Peyer's patch (tissue), 4 donors: ENCODE results near the gene FSD2. TPM values are rescaled to one million over a fixed set of nuclear protein-coding genes. Genes with fewer than 3 reads are reported as not detected.

Experiments
- DNase-seq, 3 donors: peaks; one replicate each; pipeline ENCODE4 v3.0.0-alpha.2; 2017 to 2019
- H3K27ac ChIP-seq, 4 donors: fragments of 200-600 bp; sonication (generic); one replicate each; pipeline ENCODE4 v1.5.1; 2016 to 2019
- H3K27me3 ChIP-seq, 2 donors: fragments of 200-600 bp; sonication (generic); one replicate each; pipeline ENCODE4 v1.5.1; 2019
- H3K36me3 ChIP-seq, 3 donors: fragments of 200-600 bp; sonication (generic); one replicate each; pipeline ENCODE4 v1.5.1; 2016 to 2019
- H3K4me1 ChIP-seq, 4 donors: fragments of 200-600 bp; sonication (generic); one replicate each; pipeline ENCODE4 v1.5.1; 2016 to 2019
- H3K4me3 ChIP-seq, 4 donors: fragments of 200-600 bp; sonication (generic); 1 replicate in 3 of 4; 2 replicates in 1 of 4; pipeline ENCODE4 v1.5.1; 2016 to 2019; ENCODE audit warnings: mild to moderate bottlenecking in 1 of 4
- H3K9me3 ChIP-seq, 4 donors: fragments of 200-600 bp; sonication (generic); one replicate each; pipeline ENCODE4 v1.5.1; 2016 to 2019; ENCODE audit warnings: mild to moderate bottlenecking in 1 of 4
- CTCF ChIP-seq, 6 experiments: fragments of 450-650 bp in 4 of 6; fragments of 200-600 bp in 2 of 6; sonication (generic) in 1 of 6; IDR thresholded peaks; one replicate each; pipeline ENCODE4 v1.5.1; 2017 to 2019; ENCODE audit warnings: antibody characterized with exemption in 6 of 6, mild to moderate bottlenecking in 3 of 6, moderate library complexity in 1 of 6
- POLR2A ChIP-seq, 2 donors: fragments of 450-650 bp; IDR thresholded peaks; one replicate each; pipeline ENCODE4 v1.5.1; 2017; ENCODE audit warnings: antibody characterized with exemption in 2 of 2, mild to moderate bottlenecking in 2 of 2, moderate library complexity in 2 of 2
- total RNA-seq, 4 donors: library from RNA; depleted of rRNA; stranded (reverse); fragments of >200 nt; gene quantifications; one replicate each; pipeline ENCODE4 v1.1.0, GENCODE V29; 2016

The FSD2 gene
- total RNA-seq, 4 donors from 2014 or later: not detected

- TF ChIP-seq CTCF (IDR thresholded peaks at IDR 0.05) (no peak), POLR2A (IDR thresholded peaks at IDR 0.05) (no peak)
- Histone ChIP-seq H3K36me3 (no peaks in the 10 kb centered on the region), H3K4me1 (no peaks in the 10 kb centered on the region), H3K4me3 (no peak overlapping the region), H3K27me3 (no peaks in the 10 kb centered on the region), H3K9me3 (no peaks in the 10 kb centered on the region), H3K27ac (no peak overlapping the region)
- DNase-seq: no peak
Measured at GRCh38 chr15:82742134-82742533, 63.7 kb downstream of the FSD2 start.

- Histone ChIP-seq H3K4me1 (no peaks in the 10 kb centered on the region), H3K27me3 (no peaks in the 10 kb centered on the region), H3K27ac (no peak overlapping the region), H3K36me3 (no peaks in the 10 kb centered on the region), H3K9me3 (no peaks in the 10 kb centered on the region), H3K4me3 (no peak overlapping the region)
- DNase-seq: no peak
- TF ChIP-seq POLR2A (IDR thresholded peaks at IDR 0.05) (no peak), CTCF (IDR thresholded peaks at IDR 0.05) (no peak)
Measured at GRCh38 chr15:82739086-82739485, 66.8 kb downstream of the FSD2 start.

GRCh38 chr15:82737975-82738374 is 67.9 kb downstream of the FSD2 start:
- Histone ChIP-seq H3K9me3 (no peaks in the 10 kb centered on the region), H3K36me3 (no peaks in the 10 kb centered on the region), H3K27me3 (no peaks in the 10 kb centered on the region), H3K4me1 (no peaks in the 10 kb centered on the region), H3K4me3 (no peak overlapping the region), H3K27ac (no peak overlapping the region)
- DNase-seq: no peak
- no peak for TF ChIP-seq CTCF (IDR thresholded peaks at IDR 0.05)
- TF ChIP-seq POLR2A (IDR thresholded peaks at IDR 0.05): no peak

GRCh38 chr15:82731527-82731926 is 74.3 kb downstream of the FSD2 start:
- DNase-seq: no peak
- no peaks in the 10 kb centered on the region for H3K9me3 ChIP-seq
- H3K27me3 ChIP-seq: no peaks in the 10 kb centered on the region
- no peak for TF ChIP-seq POLR2A (IDR thresholded peaks at IDR 0.05)
- no peak for TF ChIP-seq CTCF (IDR thresholded peaks at IDR 0.05)
- no peak overlapping the region for H3K27ac ChIP-seq
- no peak overlapping the region for H3K4me3 ChIP-seq
- H3K36me3 ChIP-seq: no peaks in the 10 kb centered on the region
- no peaks in the 10 kb centered on the region for H3K4me1 ChIP-seq

- TF ChIP-seq CTCF (IDR thresholded peaks at IDR 0.05) (no peak), POLR2A (IDR thresholded peaks at IDR 0.05) (no peak)
- Histone ChIP-seq H3K27me3 (no peaks in the 10 kb centered on the region), H3K9me3 (no peaks in the 10 kb centered on the region), H3K36me3 (no peaks in the 10 kb centered on the region), H3K4me1 (no peaks in the 10 kb centered on the region), H3K4me3 (no peak overlapping the region), H3K27ac (no peak overlapping the region)
- no peak for DNase-seq
Measured at GRCh38 chr15:82730022-82730530, 75.8 kb downstream of the FSD2 start.

GRCh38 chr15:82726816-82727215 is 79.1 kb downstream of the FSD2 start:
- Histone ChIP-seq H3K4me3 (no peak overlapping the region), H3K4me1 (no peaks in the 10 kb centered on the region), H3K36me3 (no peaks in the 10 kb centered on the region), H3K27ac (no peak overlapping the region), H3K27me3 (no peaks in the 10 kb centered on the region), H3K9me3 (no peaks in the 10 kb centered on the region)
- DNase-seq: no peak
- TF ChIP-seq CTCF (IDR thresholded peaks at IDR 0.05): no peak
- TF ChIP-seq POLR2A (IDR thresholded peaks at IDR 0.05): no peak
